ENCODE results near the gene SEMA3C.

- TF ChIP-seq, protein P1, sequence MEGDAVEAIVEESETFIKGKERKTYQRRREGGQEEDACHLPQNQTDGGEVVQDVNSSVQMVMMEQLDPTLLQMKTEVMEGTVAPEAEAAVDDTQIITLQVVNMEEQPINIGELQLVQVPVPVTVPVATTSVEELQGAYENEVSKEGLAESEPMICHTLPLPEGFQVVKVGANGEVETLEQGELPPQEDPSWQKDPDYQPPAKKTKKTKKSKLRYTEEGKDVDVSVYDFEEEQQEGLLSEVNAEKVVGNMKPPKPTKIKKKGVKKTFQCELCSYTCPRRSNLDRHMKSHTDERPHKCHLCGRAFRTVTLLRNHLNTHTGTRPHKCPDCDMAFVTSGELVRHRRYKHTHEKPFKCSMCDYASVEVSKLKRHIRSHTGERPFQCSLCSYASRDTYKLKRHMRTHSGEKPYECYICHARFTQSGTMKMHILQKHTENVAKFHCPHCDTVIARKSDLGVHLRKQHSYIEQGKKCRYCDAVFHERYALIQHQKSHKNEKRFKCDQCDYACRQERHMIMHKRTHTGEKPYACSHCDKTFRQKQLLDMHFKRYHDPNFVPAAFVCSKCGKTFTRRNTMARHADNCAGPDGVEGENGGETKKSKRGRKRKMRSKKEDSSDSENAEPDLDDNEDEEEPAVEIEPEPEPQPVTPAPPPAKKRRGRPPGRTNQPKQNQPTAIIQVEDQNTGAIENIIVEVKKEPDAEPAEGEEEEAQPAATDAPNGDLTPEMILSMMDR (IDR thresholded peaks at IDR 0.05; ENCODE audit: low read depth, low read length, poor library complexity, severe bottlenecking): no peak
- TF ChIP-seq EZH2phosphoT487 (IDR thresholded peaks at IDR 0.05; ENCODE audit: borderline replicate concordance, low read length): no peak
Observed at GRCh38 chr7:80858141-80858903, 60.5 kb downstream of the SEMA3C start.

All from DOHH2 (cell line).